ENCODE data around the gene CTSD. TPM values are rescaled to one million over a fixed set of nuclear protein-coding genes. Genes with fewer than 3 reads are reported as not detected.

The CTSD gene
- total RNA-seq, 1 experiment from 2014 or later: 127 TPM

- no TSS peak for BruUV-seq (replicated peaks)
- Histone ChIP-seq H3K4me3 (replicated peaks in 1 of 2; ENCODE audit: low read depth in 1 of 2, low read length in 2 of 2) (no peak overlapping the region), H3K36me3 (ENCODE audit: control insufficient read depth in 1 of 2, insufficient read depth in 2 of 2, low read length in 2 of 2) (no peaks in the 10 kb centered on the region), H2AFZ (ENCODE audit: low read depth, low read length, poor library complexity, severe bottlenecking) (no peak overlapping the region), H3K9ac (ENCODE audit: low read length) (no peak overlapping the region), H4K20me1 (ENCODE audit: insufficient read depth) (no peaks in the 10 kb centered on the region), H3K4me1 (ENCODE audit: control insufficient read depth in 1 of 2, insufficient read depth in 2 of 2, low read length in 2 of 2) (no peaks in the 10 kb centered on the region), H3K27ac (ENCODE audit: low read depth, low read length) (no peak overlapping the region), H3K79me2 (ENCODE audit: insufficient read depth, low read length) (no peaks in the 10 kb centered on the region), H3K9me3 (ENCODE audit: control insufficient read depth in 1 of 2, insufficient read depth in 1 of 2, low read depth in 1 of 2, low read length in 2 of 2) (no peaks in the 10 kb centered on the region), H3K4me2 (ENCODE audit: low read length) (no peak overlapping the region), H3K9me2 (ENCODE audit: insufficient read depth) (no peaks in the 10 kb centered on the region), H3K27me3 (ENCODE audit: insufficient read depth, low read length) (no peaks in the 10 kb centered on the region; the same call in 1 of the 2 replicates)
- POLR2A ChIA-PET: no interaction called here
- DNase-seq (ENCODE audit: low read depth, low spot score): no peak
- ATAC-seq: no peak
- RAD21 ChIA-PET (ENCODE audit: low non-redundant PET in 1 of 2, low total read pairs in 2 of 2, uncharacterized antibody in 2 of 2, unreplicated experiment in 2 of 2): no interaction called here
- CTCF ChIA-PET: interaction anchor here (0.8 kb wide), 1 partner anchor 41 kb away, joined by 3 read pairs; no protein-coding TSS in a partner anchor
- TF ChIP-seq EGR1 (IDR thresholded peaks at IDR 0.05; ENCODE audit: low read depth) (no peak), ZFX (IDR thresholded peaks at IDR 0.05) (no peak), FOSL1 (IDR thresholded peaks at IDR 0.05; ENCODE audit: low read depth) (no peak), SIN3A (IDR thresholded peaks at IDR 0.05; ENCODE audit: low read depth) (no peak), YY1 (IDR thresholded peaks at IDR 0.05; ENCODE audit: extremely low read depth, insufficient replicate concordance, low read depth, low read length) (no peak), CEBPB (IDR thresholded peaks at IDR 0.05; ENCODE audit: low read depth) (no peak), SRF (IDR thresholded peaks at IDR 0.05; ENCODE audit: low read depth) (no peak), ATF3 (IDR thresholded peaks at IDR 0.05) (no peak), JUND (IDR thresholded peaks at IDR 0.05) (no peak), REST (IDR thresholded peaks at IDR 0.05; ENCODE audit: low read depth) (no peak), RAD21 (IDR thresholded peaks at IDR 0.05; ENCODE audit: low read depth) (no peak), CTCF (IDR thresholded peaks at IDR 0.05 in 2 of 3, conservative IDR thresholded peaks at IDR 0.05 in 1 of 3; ENCODE audit: borderline replicate concordance in 1 of 3, insufficient read depth in 1 of 3, low read depth in 2 of 3, low read length in 2 of 3) (no peak), ZNF274 (IDR thresholded peaks at IDR 0.05; ENCODE audit: low read depth, low read length) (no peak), ELF1 (IDR thresholded peaks at IDR 0.05; ENCODE audit: borderline replicate concordance, low read depth) (no peak), TCF7L2 (IDR thresholded peaks at IDR 0.05; ENCODE audit: borderline replicate concordance, extremely low read depth, insufficient read depth, insufficient read length) (no peak), POLR2AphosphoS5 (IDR thresholded peaks at IDR 0.05; ENCODE audit: low read depth, low read length) (no peak)
- intact Hi-C loops (cut with micrococcal nuclease): no loop called here
Observed at GRCh38 chr11:1791912-1792311, 28.2 kb upstream of the CTSD start.

Data from HCT116 (cell line).